NCI-H69 (cell line): ENCODE results near the gene KCND3.

Source experiments
- DNase-seq: peaks from one replicate; lab custom pipeline; 2025; lab: John Stamatoyannopoulos, UW

The KCND3 gene

DNA sequence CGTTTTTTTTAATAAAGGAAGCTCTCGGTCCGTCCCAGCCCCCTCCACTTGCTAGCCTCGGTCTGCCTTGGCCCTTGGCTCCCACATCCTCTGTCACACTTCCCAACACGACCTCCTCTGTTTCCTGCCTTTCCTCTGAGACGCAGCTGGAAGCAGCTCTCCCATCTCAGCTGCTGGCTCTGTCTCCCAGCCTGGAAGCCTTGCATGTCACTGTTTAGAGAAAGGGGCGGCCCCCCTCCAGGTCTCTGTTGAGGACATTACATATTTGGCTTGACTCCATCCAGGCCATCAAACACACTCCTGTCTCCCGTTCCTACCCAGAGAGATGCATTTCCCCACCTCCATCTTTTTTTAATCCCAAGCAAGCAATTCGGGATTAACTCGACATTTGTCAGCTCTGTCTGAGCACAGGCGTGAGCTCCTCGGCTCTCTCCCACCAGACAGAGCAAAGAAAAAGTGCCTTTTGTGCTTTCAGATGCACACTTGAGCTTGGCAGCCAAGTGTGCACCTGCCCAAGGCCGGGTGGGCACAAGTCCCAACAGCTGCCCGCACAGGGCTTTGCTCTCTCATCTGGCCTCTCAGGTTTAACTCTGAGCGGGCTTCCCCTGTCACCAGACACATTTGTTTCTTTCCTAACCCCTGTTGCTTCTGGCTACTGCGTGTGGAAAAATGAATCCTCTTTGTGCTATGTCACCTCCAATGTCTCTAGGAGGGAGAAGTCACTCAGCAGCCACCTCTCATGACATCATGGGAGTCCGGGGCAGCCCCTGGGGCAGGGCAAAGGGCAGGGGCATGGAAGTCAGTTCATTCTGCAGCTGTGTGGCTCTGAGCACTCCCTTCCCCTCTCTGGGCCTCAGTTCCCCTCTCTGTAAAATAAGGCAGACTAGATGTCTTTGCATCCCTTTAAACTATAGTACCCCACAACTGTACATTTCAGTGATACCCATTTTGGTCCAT, 108.3 kb downstream of the KCND3 start:
- peak; percentile 60 for DNase-seq

DNA sequence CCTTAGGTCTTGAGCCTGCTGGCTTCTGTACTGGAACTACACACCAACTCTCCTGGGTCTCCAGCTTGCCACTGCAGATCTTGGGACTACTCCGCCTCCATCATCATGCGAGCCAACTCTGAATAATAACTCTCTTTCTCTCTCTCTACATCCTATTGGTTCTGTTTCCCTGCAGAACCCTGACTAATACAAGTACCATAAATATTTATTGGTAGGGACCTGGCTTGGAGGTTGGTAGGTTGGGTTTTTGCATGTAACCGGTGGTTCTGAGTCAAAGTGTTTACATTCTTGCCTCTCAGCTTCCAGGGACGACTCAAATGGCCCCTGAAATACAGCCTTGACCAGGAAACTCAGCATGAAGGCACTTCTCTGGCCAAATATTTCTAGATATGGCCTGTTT, 110.4 kb downstream of the KCND3 start:
- DNase-seq, result no peak

DNA sequence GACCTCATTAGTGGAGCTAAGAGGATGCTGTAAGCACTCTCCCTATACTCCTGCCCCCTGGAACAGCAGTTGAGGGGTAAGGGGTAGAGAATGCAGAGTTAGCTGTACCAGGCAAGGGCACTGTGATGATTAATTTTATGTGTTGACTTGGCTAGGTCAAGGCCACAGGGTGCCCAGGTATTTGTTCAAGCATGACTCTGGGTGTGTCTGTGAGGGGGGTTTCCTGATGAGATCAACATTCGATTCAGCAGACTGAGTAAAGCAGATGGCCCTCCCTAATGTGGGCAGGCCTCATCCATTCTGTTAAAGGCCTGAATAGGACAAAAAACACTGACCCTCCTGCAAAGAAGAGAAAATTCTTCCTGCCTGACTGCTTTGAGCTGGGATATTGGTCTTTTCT, 110.8 kb downstream of the KCND3 start:
- DNase-seq, result peak; percentile 42

DNA sequence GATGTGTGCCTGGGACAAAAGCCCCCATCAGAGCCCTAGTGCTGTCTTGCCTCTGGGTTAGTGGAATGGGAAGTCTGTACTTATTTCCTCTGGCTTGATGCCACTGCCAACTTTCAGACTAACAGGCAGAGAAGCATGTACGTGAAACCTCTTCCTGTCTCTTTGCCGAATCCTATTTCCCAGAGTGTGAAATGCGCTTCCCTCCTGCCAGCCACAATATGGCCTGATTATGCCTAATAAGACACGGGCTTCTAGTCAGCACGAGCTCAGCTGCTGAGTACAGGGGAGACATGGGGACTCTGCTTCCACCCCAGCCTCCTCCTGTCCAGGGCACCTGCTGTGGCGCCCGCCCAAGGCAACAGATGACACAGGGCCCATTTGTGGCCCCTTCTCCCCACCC, 111.4 kb downstream of the KCND3 start:
- DNase-seq, result peak; percentile 14

DNA sequence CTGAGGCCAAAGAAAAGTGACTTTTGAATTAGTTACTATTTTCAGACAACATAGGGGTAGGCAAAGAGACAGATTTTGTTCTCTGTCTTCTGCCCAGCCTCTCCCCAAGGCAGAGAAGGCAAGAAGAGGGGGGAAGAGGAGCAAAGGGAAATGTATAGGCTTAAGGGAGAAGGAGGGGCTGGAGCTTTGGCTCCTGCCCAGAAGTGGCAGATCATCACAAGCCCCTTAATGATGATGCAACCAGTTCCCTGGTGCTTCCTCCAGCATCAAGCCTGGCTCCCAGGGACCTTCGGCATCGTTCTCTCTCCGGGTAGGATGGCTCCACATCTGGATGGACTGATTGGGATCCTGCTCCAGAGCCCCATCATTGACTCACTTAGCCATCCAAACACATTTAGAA, 112.8 kb downstream of the KCND3 start:
- DNase-seq, result no peak

DNA sequence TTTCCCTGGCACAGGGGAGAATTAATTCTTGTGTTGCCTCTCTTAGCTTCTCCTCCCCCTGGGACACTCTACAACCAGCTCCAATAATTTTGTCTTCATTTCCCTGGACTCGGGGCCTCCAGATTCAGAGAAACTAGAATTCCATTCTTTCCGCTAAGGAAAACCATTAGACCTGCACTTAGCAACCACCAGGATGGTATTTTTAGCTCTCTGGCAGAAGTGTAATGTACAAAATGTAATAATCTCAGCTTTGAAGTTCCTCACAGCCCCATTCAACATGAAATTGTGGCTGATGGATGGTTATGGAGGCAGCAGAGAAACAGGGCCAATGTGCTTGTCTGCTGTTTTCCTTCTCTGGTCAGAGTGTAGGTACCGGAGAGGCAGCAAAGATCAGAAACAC, 113.8 kb downstream of the KCND3 start:
- no peak for DNase-seq

DNA sequence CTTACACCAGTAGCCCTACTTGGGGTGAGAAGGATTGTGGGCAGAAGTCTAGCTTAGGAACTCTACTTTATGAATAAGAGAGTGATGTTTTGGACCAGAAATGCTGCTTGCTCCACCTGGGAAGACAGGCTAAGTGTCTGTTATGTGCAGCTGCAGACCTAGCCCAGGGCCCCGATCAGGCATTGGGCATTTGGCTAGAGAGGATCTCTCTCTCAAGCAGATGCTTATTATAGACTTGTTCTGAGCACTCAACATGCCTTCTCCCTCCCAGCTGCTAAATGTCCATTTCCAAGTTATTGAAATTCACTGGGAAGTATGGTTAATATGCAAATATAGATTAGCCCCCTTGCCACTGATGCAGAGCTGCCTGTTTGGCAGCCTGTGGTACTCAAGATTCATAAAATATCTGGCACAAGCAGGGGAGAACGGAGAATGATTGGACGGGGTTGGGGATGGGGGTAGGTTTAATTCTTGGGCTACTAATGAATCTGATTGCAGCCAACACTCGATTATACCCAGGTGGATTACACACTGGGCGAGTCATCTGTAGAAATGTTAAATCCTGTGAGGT, 115.9 kb downstream of the KCND3 start:
- DNase-seq, result no peak

DNA sequence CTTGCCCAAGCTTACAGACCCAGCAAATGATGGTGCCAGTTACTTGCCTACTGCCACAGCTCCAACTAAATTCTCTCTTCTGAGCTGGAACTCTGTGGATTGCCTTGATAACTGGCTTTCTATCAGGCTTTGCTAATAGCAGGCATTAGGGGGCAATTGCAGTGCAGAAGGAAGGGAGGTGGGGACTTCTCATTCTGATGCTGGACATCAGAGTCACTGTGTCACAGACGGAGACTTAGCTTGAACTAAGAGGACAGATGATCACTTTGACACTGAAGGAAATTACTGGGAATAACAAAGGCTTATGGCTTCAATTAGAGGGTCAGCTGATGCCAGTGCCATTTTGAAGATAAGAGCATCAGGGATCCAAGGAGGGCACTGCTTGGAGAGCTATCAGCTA, 119.3 kb downstream of the KCND3 start:
- DNase-seq, result no peak

DNA sequence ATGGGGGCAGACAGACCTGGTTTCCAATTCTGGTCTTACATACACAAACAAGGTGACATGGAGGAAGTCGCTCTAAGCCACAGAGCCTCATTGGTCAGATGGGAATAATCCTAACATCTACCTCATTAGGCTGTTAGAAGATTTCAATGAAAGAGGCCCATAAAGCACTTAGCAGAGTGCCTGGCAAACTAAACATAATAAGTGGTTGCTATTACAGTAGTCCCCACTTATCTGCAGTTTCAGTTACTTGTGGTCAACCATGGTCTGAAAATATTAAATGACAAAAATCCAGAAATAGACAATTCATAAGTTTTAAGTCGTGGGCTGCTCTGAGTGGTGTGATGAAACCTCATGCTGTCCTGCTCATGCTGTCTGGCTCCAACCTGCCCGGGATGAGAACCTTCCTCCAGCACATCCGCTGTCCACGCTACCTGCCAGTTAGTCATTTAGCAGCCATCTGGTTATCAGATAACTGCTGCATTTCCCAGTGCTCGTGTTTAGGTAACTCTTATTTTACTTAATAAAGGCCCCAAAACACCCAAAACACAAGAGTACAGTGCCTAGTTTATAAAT, 121.5 kb downstream of the KCND3 start:
- no peak for DNase-seq

DNA sequence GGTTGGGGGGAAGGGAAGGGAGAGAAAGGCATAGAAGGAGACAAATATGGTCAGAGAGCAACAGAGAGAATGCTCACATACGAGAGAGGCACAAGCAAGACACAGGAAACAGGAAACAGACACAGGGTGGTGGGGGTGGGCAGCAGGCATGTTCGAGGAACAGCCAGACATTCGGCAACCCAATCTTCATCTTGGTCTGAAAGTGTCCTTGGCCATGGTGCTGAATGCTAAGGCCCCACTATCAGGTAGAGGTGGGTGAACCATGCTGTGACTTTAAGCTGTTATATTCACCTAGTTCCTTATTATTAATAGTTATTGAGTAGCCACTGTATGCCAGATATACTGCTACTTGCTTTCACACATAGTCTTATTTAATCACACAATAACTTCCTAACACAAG, 124.6 kb downstream of the KCND3 start:
- DNase-seq, result no peak

DNA sequence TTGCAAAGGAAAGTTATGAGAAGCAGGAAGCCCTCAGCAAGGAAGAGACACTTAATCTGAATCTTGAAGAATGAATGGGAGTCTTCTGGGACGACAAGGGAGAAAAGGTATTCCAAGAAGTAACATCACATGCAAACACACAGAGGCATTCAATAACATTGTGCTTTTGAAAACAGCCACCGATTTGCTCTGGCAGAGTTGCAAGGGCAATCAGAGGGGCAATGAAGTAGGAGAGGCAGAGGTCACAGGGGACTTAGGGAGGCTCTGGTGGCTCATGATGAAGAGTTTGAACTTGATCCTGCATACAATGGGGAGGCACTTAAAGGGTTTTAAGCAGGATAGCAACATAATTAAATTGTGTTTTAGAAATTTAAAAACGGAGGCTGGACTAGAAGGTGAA, 126.1 kb downstream of the KCND3 start:
- DNase-seq, result no peak

DNA sequence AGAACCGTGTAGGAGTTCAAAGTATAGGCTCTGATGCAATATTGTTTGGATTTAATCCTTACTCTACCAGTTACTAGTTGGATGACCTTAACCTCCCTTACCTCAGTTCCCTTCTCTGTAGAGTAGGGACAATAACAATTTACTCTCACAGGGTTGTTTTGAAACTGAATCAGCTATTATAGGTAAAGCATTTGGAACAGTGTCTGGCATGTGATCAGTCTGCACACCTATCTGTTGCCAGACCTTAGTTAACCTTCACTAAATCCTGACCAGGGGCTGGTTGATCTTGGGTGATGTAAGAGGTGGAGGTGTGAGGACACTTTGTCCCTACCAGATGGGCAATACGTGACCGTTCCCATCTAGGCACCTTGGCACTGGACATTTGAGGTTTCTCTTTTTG, 126.9 kb downstream of the KCND3 start:
- no peak for DNase-seq

DNA sequence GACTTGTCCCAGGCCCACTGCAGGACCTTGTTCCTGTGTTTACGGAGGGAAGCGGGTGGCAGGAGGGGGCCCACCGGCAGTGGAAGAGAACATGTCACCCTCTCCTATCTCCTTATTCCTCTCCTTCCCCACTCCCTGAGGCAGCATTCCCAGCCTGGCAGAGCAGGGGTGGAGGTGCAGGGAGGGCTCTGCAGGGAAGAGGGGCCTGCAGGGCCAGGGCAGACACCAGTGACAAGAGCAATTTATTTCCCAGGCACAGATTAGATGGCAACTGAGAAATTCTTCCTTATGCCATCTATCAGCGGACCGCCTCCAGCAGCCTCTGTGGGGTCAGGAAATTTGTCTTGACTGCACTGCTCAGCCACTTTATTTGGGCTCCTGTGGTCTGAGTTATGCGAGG, 127.9 kb downstream of the KCND3 start:
- no peak for DNase-seq

DNA sequence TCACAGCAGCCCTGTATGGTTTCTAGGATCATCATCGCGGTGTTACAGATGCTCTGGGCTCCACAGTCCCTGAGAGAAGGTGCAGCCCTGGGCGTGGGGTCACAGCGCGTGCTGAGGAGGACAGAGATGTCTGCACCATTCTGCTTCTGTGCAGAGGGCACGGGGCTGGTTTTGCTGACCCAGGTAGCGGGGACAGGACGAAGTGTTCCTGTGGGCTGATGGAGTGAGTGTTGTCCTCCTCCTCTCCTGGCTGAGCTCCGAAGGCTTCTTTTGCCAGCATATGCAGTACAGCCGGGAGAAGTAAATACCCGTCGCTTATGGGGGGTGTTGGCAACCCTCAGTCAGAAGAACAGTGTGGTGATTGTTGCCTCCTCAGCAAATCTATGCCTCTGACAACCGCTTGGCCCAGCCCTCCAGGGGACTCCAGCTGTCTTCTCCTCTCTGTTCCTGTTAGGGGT, 132.2 kb downstream of the KCND3 start:
- no peak for DNase-seq

DNA sequence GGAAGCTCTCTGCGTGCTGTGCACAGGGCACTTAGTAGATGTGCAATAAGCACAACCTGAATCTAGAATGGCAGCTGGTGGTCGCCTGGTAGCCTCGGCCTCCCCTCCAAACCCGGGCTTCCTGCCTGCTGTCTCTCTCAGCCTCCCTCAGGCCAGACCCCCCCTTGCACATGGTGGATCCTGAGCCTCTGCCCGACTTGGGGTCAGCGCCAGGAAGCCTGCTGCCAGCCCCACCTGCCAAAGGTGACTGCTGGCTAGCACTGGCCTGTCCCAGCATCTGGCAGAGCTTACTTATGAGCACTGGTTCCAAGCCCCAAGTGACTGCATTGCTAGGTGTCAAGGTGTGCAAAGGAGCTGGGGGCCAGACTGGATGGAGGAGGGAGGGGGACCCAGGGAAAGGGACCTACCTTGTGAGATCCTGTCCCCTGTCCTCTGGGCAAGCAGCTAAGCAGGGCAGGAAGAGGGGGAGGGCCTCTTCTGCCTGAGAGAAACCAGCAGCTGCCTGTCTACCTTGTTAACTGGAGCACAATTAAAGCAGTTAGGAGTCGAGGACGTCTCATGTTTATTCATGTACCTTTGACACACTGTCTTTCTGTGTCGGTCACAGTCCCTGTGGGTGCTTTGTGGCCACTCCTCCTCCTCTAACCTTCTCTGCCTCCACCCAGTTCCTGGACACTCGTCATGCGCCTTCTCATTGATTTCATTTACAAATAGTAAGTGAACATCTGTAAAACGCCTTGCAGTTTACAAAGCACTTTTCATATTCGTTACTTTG, 132.9 kb downstream of the KCND3 start:
- peak; percentile 49 for DNase-seq

DNA sequence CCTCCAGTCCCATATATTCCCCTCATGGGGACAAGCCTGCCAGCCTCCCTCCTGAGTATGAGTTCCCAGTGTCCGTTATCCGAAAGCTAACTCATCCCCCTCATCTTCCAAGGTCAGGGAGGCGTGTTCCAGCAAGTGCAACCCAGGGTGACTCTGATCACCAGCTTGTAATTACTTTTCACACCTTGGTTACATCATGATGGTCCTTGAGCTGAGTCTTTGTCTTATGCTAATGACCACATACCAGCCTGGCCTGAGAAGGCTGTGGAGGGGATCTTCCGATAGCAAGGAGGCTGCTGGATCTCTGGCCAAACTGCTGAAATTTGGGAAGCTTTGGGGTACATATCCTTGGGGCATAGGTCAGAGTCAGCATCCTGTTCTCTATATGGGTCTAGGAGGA, 134.2 kb downstream of the KCND3 start:
- no peak for DNase-seq

DNA sequence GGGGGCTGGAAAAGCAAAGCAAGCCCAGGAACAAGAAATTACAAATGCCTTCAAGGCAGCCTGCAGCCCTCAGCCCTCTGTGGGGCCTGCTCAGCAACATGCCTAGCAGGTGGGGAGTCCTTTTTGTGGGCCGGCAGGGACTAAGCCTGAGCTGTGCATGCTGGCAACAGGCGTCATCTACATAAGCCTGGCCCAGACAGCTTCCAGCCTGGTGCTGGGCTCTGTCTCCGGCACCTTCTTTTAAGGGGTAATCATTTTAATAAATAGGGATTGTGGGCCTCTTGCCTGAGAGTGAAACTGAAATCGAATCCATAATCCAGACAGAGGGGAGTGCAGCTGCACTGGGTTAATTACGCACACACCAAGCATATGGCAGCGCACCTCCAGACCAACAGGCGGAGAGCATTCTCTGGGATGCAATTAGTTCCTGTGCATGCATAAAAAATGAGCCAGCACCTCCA, 137.2 kb downstream of the KCND3 start:
- peak; percentile 65 for DNase-seq

DNA sequence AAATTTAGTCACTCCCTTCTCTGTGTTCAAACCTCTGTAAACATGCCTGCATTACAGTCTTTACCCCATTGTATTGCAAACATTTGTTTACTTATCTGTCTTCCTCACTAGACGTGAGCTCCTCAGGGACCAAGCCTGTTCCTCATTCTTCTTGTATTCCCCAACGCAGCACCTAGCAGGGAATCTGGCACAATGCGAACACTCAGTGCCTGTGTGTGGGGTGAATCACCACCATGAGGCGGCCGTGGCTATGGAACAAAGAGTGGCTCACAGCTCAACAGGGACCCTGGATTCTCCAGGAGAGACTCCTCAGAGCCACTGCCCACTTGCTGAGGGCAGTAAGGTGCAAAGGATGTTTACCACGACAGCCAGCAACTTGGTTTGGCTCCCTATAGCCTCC, 137.9 kb downstream of the KCND3 start:
- peak; percentile 38 for DNase-seq

DNA sequence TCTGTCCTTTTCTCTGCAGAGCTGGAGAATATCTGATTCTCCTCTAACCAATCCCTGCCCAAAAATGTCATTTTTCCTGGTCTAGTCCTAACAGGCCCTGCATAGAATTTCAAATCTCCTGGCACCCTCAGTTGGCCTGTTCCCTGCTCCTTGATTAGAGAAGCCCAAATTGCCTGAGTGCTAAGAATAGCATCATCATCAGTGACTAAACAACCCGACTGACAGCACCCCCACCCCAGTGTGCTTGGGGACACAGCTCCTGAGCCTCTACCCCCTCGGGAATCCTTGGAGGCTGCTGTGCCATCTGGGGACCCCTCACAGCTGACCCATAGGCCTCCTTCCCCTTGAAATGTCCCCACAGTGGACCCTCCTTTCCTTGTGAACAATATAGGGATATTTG, 139.4 kb downstream of the KCND3 start:
- no peak for DNase-seq

DNA sequence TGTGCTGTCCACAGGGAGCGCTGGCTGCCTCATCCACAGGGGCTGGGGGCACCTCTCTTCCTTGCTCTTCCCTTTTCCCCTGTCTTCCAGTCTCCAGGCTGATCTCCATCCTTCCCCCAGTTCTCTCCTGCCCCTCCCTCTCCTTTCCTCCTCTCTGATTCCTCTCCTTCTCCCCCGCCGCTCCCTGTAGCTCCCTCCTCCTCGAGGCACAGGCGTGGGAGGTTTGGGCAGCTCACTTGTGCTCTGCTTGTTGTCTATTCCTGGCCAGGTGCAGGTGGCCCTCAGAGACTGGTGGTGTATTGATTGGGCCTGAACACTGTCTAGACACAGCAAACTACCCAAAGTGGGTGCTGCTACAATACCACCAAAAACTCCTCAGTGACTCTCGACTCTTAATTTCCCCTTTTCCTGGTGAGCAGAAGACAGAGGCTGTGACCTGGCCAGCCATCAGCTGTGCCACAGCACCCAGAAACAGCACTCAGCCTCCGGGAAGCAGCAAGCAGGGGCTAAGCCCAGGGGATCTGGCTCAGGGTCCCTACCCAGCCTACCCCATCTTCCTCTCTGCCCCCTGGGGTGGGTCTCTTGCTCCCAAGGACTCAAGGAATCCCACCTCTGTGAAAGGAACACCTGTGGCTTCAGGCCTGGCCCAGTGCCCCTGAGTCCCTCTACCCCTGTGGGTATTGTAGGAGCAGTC, 140.5 kb downstream of the KCND3 start:
- DNase-seq, result no peak

DNA sequence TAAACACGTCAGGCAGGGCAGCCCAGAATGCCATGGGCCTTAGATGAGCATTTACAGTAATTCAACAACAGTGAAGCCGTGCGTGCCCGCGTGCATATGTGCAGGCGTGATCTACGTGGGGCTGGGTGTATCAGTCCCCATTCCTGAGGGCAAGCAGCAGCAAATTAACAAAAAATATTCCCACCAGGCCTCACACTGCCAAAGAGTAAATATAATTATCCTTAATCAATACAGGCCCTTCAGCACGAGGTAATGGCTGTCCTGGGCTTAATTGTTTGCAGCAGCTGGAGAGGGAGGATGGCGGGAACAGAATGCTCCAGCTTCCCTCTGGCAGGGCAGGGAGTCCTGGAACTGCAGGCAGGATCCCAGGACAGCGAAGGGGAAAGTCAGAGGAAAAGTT, 142.0 kb downstream of the KCND3 start:
- DNase-seq, result peak; percentile 22

DNA sequence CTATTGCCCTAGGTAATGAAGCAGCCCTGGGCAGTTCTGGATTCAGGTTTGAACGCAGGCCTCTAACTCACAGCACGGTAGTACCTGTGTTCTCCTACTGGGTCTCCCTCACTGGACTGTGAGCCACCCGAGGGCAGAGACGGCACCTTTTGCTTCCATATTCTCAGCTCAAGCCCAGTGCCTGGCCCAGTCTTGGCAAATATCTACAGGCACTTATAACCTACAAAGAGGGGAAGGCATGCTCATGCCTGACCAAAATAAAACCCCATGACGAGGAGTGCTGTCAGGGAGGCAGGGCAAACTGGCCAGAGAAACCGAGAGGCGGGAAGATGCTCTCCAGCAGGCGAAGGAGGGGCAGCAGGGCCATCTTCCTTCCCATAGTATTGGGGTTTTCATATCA, 142.6 kb downstream of the KCND3 start:
- DNase-seq, result no peak
